ENCODE results near the gene HYAL2.
"Not testable (repeated sequence)": the region's sequence is repeated elsewhere in the genome, so short reads cannot be mapped to it uniquely, and the experiment has no call there.

The HYAL2 gene

DNA sequence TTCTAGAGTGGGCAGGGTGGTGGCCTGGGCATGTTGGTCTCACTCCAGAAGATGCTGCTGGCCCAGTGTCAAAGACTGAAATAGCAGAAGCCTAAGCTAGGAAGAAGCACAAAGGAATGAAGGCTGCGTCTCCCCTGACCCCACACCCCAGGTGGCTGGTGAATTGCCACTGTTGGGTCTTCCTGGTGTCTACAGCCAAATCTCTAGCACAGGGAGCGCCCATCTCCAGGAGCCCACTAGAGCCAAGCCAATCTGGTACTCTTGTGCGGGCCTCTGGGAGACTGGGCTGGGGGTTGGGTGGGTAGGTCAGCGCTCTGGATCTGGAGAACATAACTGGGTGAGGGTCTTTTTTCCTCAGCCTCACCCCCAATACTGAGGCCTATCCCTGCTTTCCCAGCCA is 4.6 kb upstream of the HYAL2 start:
- DNase-seq = no peak

- no peak for DNase-seq
Measured at GRCh38 chr3:50326182-50326541, 3.6 kb upstream of the HYAL2 start.

DNA sequence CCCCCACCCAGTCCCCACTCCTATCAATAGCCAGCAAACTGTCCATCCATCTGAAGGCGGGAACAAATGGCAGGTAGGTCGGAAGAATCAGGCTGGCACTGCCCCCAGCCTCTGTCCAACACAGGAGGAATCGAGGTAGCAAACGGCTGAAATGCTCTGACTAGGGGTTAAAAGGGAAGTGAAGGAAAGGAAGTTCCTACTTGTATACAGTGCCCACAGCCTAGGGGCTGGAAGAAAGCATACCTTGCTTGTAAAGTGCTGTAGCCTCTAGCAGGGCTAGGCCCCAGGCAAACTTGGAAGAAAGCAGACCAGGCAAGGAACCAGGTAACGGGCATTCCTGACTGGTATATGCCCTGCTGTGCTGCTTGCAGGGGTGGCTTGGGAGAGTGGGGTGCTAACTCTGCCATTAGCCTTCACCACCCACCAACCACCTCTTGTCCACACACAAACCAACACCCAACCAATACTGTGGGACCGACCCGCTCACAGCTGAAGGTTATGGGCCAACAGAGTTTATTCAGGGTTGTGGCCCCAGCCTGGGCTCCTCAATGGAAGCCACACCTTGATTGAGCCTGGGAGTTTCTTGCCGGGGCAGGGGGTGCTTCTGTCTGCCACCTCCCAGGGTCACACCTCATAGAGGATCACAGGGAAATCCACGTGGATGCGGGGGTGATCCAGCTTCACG is 3.1 kb upstream of the HYAL2 start:
- DNase-seq = no peak

- no peak for DNase-seq
Measured at GRCh38 chr3:50325113-50325480, 2.6 kb upstream of the HYAL2 start.

- no peak for DNase-seq
Measured at GRCh38 chr3:50324351-50325112, 2.0 kb upstream of the HYAL2 start.

- DNase-seq = no peak
Measured at GRCh38 chr3:50323614-50324199, 1.2 kb upstream of the HYAL2 start.

- no peak for DNase-seq
Measured at GRCh38 chr3:50323092-50323600, 601 bp upstream of the HYAL2 start.

DNA sequence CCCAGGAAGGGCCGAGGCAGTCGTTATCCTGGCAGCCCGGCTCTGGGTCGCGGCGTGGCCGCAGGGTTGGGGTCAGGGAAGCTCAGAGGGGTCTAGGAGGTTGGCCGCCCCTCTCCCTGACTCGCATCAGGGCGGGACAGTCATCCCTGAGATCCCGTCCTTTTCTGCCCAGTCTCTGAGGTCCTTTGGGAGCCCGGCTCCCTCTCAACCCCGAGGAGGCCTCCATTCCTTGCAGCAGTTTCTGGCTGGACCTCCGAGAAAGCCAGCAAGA is 495 bp downstream of the HYAL2 start:
- no peak for DNase-seq

DNA sequence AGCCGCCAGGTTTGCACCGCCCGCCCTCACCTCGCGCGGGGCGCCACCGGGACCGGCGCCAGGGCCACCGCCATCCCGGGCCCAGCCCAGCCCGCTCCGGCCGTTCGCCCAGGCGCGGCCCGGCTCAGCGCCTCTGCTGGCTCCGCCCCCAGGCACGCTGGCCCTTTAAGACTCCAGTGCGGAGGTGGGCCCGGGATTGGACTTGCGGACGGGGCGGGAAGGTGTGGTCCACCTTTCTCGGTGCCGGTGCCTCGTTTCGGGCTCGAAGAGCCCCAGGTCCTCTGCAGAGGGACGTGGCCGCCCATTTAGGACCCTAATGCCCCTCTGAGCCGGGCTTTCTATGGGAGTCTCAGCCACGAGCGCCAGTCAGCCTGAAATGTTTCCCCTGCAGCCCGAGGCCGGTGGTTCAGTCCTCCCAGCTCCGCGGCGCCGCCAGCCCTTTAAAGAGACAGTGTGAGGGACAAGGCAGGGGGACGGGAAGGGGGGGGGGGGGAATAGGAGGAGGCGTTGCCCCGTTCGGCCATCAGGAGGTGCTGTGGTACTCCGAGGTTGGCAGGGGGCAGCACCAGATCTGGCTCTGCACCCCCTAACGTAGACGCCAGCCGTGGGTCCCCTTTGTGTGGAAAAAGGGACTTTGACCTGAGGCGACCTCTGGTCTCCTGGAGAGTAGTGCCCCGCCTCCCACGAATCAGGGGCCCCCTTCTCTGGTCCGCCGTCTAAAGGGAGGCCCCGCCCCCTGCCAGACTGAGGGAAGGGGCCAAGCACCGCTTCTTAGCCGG is 1.0 kb downstream of the HYAL2 start:
- DNase-seq = peak; percentile 63

GRCh38 chr3:50320853-50321335 is 1.7 kb downstream of the HYAL2 start:
- no peak for DNase-seq

GRCh38 chr3:50319894-50320625 is 2.5 kb downstream of the HYAL2 start:
- no peak for DNase-seq

DNA sequence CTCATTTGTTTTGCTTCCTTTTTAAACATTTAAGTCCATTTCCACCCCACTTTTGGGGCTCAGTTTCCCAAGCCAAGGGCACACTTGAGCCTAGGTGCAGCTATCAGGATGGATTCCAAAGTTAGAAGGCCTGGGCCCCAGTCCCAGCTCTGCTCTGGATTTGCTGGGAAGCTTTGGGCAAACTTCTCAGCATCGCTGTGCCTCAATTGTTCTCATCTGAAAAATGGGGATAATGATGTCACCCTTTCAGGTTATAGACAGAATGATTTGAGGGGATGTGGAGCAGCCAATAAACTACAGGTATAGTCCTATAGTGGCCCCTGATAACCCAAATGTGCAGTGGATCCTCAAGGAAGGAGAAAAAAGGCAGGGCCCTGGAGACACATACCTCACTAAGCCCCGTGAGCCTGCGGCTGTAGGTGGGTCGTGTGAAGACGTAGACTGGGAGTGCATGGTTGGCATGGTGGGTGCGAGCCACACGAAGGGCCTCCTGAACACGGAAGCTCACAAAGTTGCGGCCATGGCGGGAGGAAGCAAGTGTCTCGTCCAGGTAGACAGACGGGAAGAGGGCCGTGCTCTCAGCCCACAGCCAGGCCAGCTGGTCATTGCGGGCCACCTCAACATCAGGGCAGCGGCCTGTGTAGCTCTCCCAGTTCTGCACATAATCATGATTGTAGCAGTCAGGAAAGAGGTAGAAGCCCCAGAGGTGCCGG is 3.2 kb downstream of the HYAL2 start:
- no peak for DNase-seq

- no peak for DNase-seq
Measured at GRCh38 chr3:50318615-50319014, 3.9 kb downstream of the HYAL2 start.

DNA sequence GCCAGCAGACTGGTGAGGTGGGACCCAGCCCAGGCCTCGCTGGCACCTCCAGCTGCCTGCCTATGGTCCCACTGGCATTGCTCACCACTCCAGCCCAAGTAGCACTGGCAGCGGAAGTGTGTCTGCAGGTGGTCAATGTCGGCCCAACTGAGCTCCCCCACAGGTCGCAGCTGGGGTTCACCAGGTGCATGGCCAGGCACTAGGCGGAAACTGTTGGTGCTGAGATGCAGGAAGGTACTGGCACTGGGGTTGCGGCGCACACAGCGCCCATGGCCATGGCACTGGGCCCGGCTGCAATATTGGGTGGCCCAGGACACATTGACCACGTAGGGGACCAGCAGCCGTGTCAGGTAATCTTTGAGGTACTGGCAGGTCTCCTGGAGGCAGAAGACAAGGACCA is 4.4 kb downstream of the HYAL2 start:
- no peak for DNase-seq

DNA sequence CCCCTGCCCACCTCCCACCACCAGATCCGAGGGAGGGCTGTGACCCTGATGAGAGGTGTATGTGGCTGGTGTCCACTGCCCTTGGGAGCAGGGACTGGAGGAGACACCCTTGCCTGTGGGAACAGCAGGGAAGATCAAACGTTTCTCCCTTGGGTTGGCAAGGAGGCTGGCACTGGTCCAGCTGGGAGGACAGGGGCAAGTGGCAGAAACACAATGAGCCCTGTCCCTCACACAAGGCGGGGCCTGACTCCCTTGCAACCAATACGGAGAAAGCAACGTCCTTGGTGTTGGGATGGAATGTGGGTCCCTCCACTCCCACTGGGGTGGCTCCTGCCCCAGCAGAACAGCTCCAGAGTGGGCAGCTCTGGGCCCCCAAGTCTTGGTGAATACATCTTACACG is 5.2 kb downstream of the HYAL2 start:
- no peak for DNase-seq

- DNase-seq = no peak
Measured at GRCh38 chr3:50316657-50317242, 5.8 kb downstream of the HYAL2 start.

GRCh38 chr3:50314816-50315215 is 7.7 kb downstream of the HYAL2 start:
- DNase-seq = no peak

DNA sequence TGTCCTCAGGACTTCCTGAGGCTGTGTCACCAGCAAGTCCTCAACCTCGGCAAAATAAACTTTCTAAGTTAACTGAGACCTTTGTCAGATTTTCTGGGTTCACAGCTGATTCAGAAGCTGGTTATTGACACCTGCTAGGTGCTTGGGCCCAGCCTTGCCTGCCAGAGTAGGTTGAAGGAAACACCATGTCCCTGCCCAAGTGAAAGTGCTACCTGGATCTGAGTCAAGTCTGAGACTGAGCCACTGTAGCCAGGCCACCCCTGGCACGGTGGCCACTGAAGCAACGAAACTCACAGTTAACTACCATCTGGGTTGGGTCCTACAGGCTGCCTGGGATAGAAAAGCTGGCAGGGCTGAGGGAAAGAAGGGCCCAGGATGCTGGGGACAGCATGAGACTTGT is 8.2 kb downstream of the HYAL2 start:
- no peak for DNase-seq

DNA sequence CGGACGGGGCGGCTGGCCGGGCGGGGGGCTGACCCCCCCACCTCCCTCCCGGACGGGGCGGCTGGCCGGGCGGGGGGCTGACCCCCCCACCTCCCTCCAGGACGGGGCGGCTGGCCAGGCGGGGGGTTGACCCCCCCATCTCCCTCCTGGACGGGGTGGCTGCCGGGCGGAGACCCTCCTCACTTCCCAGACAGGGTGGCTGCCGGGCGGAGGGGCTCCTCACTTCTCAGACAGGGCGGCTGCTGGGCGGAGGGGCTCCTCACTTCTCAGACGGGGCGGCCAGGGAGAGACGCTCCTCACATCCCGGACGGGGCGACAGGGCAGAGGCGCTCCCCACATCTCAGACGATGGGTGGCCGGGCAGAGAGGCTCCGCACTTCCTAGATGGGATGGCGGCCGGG is 10.5 kb downstream of the HYAL2 start:
- DNase-seq = not testable (repeated sequence)

DNA sequence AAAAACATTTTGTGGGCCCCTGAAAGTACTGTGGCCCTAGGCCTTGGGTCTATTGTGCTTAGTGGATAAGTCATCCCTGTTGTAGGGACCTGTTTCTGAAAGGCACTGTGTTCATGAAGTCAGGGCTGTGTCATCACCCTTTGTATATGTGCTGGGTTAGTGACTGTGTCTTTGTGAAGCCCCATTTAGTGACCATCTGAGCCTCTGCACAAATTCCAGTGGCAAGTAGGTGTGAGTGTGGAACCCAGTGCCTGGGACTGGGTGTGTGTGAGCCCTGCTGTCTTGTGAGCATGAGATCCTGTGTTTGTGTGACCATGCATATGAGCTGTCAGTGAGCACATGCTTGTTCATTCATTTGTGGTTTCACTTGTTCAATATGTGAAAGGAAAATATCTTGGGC is 17.9 kb downstream of the HYAL2 start:
- no peak for DNase-seq

- no peak for DNase-seq
Measured at GRCh38 chr3:50303013-50303815, 19.3 kb downstream of the HYAL2 start, which contains the start of gene HYAL1. Gene HYAL1 (minus strand): TSS chr3:50303574. CDS start chr3:50302956, 618 bp downstream.
